ENCODE data around the gene MAGEH1. TPM values are rescaled to one million over a fixed set of nuclear protein-coding genes. Genes with fewer than 3 reads are reported as not detected.
"Not testable (repeated sequence)": the region's sequence is repeated elsewhere in the genome, so short reads cannot be mapped to it uniquely, and the experiment has no call there.

Gene MAGEH1
- total RNA-seq = 14.4 and 18.4 TPM in 2 replicates

- intact Hi-C loops (cut with micrococcal nuclease) = no loop called here
Measured at GRCh38 chrX:55451990-55452832, at the start of gene MAGEH1. Gene MAGEH1 (plus strand): TSS chrX:55452127. CDS start chrX:55452375, 248 bp downstream.

GRCh38 chrX:55427079-55427478 lies 24.8 kb upstream of the MAGEH1 start:
- intact Hi-C loops (cut with micrococcal nuclease) = loop anchor here (1.0 to 10.0 kb wide), 3 partner anchors 290 to 821 kb away; partner anchors contain the start of gene RRAGB

- intact Hi-C loops (cut with micrococcal nuclease) = not testable (repeated sequence)
Measured at GRCh38 chrX:55443468-55443867, 8.5 kb upstream of the MAGEH1 start.

- intact Hi-C loops (cut with micrococcal nuclease) = no loop called here
Measured at GRCh38 chrX:55450259-55450658, 1.7 kb upstream of the MAGEH1 start.

GRCh38 chrX:55451141-55451540 lies 786 bp upstream of the MAGEH1 start:
- intact Hi-C loops (cut with micrococcal nuclease) = no loop called here

- intact Hi-C loops (cut with micrococcal nuclease) = no loop called here
Measured at GRCh38 chrX:55451626-55451989, 319 bp upstream of the MAGEH1 start.

GRCh38 chrX:55452833-55453124 lies 852 bp downstream of the MAGEH1 start:
- intact Hi-C loops (cut with micrococcal nuclease) = no loop called here

GRCh38 chrX:55455708-55456107 lies 3.8 kb downstream of the MAGEH1 start:
- intact Hi-C loops (cut with micrococcal nuclease) = not testable (repeated sequence)

GRCh38 chrX:55459426-55459825 lies 7.5 kb downstream of the MAGEH1 start:
- intact Hi-C loops (cut with micrococcal nuclease) = not testable (repeated sequence)

- intact Hi-C loops (cut with micrococcal nuclease) = not testable (repeated sequence)
Measured at GRCh38 chrX:55459926-55460325, 8.0 kb downstream of the MAGEH1 start.

GRCh38 chrX:55464050-55464449 lies 12.1 kb downstream of the MAGEH1 start:
- intact Hi-C loops (cut with micrococcal nuclease) = not testable (repeated sequence)

GRCh38 chrX:55465108-55465507 lies 13.2 kb downstream of the MAGEH1 start:
- intact Hi-C loops (cut with micrococcal nuclease) = not testable (repeated sequence)

GRCh38 chrX:55465791-55466190 lies 13.9 kb downstream of the MAGEH1 start:
- intact Hi-C loops (cut with micrococcal nuclease) = not testable (repeated sequence)

GRCh38 chrX:55479956-55480355 lies 28.0 kb downstream of the MAGEH1 start:
- intact Hi-C loops (cut with micrococcal nuclease) = not testable (repeated sequence)

- intact Hi-C loops (cut with micrococcal nuclease) = no loop called here
Measured at GRCh38 chrX:55480390-55481062, 28.6 kb downstream of the MAGEH1 start.

- intact Hi-C loops (cut with micrococcal nuclease) = no loop called here
Measured at GRCh38 chrX:55484948-55485347, 33.0 kb downstream of the MAGEH1 start.

- intact Hi-C loops (cut with micrococcal nuclease) = no loop called here
Measured at GRCh38 chrX:55486736-55487135, 34.8 kb downstream of the MAGEH1 start.

- intact Hi-C loops (cut with micrococcal nuclease) = no loop called here
Measured at GRCh38 chrX:55487143-55487542, 35.2 kb downstream of the MAGEH1 start.

GRCh38 chrX:55488006-55488592 lies 36.2 kb downstream of the MAGEH1 start:
- intact Hi-C loops (cut with micrococcal nuclease) = no loop called here

GRCh38 chrX:55488593-55489313 lies 36.8 kb downstream of the MAGEH1 start:
- intact Hi-C loops (cut with micrococcal nuclease) = no loop called here

- intact Hi-C loops (cut with micrococcal nuclease) = no loop called here
Measured at GRCh38 chrX:55489314-55490009, 37.5 kb downstream of the MAGEH1 start, which contains the start of gene USP51. Gene USP51 (minus strand): TSS chrX:55489848. CDS start chrX:55488939, 909 bp downstream.
